Stimulated activated CD4-positive, alpha-beta T cell treated with anti-CD3 and anti-CD28 coated beads, Interleukin-2, amount 100 ng/mL, for 48 hours (primary cell): Measurements from ENCODE around the gene C2orf42.
"Not testable (repeated sequence)": the region's sequence is repeated elsewhere in the genome, so short reads cannot be mapped to it uniquely, and the experiment has no call there.

Experiments used
- DNase-seq, 2 donors: peaks; one replicate each; pipeline ENCODE4 v3.0.0-alpha.2; 2020

Gene C2orf42

DNA sequence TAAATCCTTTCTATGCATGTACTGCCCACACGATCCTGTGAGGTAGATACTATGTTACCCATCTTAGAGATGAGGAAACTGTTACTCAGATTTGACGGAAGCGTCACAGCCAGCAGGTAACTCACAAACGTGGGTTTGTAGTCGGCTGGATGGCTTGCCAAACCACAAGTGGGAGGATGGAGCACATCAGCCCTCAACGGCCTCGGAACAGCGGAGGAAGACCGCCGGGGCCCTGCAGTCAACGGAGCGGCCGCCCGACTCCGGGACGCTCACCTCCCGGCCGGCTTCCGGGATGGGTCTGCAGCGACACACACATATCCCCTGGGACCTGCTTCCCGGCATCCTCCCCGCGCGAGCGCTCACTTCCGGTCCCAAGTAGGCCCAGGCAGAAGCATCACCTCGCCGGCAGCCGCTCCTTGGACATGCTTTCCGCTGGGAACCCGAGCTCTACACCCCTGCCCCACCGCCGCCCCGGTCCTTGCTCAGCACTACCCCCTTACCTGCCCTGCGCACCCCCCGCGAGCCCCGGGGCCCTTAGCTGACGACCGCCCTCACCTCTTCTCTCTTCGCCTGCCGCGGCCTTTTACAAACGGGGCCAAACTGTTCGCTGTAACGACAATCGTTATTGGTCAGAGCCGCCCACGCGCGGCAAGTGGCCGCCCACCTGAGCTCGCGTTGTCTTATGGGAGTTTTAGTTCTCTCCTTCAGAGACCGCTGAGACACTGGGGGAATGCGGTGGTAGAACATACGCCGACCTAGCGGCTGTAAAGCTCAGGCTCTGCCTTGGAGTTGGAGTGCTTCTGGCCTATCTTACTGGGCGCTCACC lies at the start of gene C2orf42:
C2orf42 (minus strand) TSS at position 602 of the 826 bp plus-strand sequence. CDS start 9,034 bp downstream, outside the sequence.
- peak; percentile 95 to 96 for DNase-seq

DNA sequence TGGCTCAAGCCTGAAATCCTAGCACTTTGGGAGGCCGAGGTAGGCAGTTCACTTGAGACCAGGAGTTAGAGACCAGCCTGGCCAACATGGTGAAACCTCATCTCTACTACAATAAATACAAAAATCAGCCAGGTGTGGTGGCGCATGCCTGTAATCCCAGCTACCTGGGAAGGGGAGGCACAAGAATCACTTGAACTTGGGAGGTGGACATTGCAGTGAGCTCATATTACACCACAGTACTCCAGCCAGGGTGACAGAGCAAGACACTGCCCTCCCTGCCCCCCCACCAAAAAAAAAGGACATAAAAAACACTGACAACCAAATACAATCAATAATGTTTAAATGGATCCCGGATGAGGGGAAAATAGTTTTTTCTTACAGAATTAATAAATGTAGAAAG lies 49.8 kb upstream of the C2orf42 start:
- DNase-seq, result no peak

DNA sequence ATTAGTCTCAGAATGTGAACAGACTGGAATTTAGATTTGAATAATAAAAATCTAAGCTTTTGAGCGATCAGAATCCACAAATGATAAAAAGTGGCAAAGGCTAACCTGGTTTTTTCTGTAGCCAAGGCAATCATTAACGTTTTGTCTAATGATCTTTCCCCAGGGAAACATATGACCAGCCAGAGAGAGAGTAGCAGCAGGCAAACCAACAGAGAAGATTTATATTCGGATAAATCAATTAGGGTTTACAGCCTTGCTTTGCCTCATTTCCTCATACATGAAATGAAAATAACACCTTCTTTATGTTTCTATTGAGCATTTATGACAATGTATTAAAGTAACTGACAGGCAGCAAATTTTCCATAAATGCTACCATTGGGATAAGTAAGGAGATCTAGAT lies 43.1 kb upstream of the C2orf42 start:
- no peak for DNase-seq

DNA sequence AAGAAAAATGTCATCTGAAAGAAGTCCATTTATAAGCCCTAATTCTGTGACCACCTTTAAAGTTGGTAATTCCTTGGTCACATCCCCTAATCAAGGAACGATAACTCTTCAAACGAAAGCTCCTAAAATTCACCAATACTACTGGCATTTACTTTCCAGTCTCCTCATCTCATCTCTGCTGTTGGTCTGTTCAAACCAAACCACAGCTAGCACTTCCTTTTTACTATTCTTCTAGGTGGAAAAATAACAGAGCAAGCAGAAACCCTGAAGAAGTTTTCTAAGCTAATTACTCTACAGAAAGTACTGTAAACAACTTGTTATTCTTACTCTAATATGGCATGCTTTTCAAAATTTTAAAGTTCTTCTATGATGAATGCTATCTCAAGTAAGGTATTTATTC lies 36.0 kb upstream of the C2orf42 start:
- no peak for DNase-seq

DNA sequence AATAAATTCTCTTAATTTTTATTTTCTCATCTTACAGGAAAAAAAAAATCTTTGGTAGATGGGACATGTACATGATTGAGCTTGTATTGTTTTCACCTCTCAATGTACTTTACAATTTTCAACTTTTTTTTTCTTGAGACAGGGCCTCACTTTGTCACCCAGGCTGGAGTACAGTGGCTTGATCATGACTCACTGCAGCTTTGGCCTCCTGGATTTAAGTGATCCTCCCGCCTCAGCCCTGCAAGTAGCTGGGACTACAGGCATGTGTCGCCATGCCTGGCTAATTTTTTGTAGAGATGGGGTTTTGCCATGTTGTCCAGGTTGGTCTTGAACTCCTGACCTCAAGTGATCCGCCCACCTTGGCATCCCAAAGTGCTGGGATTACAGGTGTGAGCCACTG lies 32.5 kb upstream of the C2orf42 start:
- DNase-seq, result not testable (repeated sequence)

DNA sequence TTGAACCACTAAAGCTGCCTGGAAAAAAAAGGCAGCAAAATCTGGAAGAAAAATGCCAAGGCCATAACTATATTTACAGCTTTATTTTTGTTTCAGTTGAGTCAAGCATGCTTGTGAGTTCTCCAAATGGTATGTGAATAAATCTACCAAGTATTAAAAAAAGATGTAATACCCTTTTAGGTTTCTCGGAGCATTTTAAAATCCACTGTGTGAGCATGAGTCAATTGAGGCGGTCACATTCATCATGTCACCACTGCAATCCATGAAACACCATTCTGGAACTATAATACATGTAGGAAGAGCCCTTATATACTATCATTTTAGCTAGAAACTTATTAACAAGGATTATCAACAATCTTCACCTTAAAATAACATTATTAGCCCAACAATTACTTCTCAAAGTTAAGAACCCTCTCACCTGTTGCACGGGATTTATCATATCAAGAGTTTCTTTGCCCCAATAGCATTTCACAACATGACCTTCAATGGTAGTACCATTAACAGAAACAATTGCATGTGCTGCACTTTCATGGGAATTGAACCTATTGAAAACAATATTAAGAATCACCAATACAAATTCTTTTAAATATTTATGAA lies 24.2 kb upstream of the C2orf42 start:
- no peak for DNase-seq

DNA sequence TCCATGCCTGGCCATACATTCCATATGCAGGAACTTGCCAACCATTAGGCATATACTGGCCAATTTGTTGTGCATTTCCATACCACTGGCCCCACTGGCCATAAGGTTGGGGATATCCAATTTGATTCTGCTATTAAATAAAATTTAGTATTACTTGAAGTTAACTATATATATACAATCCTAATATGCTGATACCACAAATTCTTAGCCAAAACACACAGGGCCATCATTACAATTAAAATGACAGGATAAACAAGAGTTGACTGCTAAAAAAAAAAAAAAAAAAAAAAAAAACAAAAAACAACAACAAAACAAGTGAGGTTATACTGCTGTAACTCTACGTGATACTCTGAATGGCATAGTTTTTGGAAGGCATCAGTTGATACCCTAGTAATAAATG lies 23.5 kb upstream of the C2orf42 start:
- no peak for DNase-seq

DNA sequence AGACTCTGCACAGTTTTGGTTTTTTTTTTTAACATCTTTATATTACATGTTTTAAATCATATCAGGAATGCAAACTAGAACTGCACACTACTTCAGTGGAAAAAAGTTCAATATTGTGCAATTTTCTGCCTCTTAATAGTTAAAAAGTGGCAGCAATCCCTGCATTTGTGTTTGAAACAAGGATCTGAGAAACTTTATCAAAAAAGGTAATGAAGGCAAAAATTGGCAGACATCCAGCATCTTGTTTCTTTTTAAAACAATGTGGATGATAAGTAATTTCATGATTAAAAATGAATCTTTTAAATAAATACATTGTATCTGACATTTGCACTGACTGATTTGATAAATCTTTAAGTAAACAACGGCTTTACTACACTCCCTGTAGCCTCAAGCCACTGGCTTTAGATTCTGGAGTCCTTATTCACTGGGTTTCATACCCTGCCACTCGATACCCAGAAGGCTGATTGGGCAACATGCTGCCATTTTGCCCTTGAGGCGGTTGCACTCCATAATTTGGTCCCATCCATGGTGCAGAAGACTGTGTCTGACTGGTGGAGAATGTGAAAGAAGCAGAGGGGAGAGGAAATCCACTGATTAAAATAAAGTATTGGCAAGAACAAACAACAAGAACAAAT lies 21.6 kb upstream of the C2orf42 start:
- no peak for DNase-seq

DNA sequence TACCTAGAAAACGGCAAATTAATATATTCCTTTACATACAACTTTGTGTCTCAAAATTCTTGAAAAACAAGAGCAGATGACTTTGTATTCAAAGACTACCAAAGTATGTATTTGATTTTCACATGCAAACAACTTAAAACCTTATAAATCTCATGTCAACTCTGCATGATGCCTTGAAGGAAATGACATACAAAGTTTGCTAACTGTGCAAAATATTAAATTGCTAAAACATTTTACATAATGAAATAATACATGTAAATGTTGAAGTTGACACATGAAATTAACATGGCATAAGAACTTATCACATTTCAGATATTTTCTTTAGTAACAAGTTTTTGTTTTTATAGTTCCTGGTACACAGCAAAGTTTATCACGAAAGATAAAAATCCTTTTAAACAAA lies 20.8 kb upstream of the C2orf42 start:
- no peak for DNase-seq

DNA sequence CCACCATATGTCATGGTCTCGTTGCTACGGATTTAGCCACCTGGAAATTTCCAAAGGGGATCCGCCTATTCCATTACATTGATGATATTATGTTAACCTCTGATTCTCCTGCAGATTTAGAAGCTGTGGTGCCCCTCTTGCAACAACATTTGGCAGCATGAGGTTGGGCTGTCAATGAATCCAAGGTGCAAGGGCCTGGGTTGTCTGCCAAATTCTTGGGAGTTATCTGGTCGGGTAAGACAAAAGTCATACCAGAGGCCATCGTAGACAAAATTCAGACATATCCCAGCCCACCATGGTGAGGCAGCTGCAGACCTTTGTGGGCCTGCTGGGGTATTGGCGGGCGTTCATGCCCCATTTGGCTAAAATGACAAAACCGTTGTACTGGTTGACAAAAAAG lies 13.6 kb upstream of the C2orf42 start:
- no peak for DNase-seq

DNA sequence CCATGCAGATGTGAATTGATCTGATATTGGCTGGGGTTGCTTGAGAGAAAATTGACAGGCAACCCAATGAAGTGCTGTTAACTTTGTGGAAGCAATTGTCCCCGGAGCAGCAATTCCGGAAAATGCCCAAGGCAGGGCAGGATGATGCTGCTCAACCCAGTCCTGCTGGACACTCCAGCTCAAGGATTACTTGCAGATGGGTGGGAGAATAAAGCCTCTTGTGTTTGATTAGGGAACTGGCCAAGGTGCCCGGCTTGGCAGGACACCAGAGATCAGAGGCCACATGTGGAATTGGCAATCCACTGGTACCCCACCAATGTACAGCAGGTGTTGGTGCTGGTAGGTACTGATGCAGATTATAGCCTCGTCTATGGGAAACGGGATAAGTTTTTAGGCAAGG lies 12.3 kb upstream of the C2orf42 start:
- no peak for DNase-seq

DNA sequence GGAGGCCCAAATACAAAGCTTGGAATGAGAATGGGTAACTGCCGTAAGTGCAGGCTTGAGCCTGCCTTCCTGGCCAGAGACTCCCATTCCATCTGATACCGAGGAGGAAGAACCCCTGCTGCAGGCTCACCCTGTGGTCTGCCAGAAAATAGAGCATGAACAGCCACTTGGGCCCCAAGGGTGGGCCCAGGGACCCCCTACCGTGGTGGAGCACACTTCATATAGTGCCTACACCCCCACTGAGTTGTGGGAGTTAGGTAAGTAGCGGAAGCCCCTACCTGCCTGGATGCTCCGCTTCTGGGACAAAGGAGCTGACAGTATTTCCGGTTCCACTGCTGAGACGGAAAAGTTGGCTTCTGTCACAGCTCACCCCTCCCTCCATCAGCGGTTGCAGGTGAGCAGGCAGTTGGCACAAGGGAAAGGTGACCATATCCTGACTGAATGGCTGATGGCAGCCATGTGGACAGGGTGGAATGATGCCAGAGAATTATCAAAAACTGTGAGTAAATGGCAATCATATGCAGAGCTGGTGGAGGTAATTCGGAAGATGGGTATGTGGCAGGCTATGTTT lies 11.5 kb upstream of the C2orf42 start:
- DNase-seq, result no peak

DNA sequence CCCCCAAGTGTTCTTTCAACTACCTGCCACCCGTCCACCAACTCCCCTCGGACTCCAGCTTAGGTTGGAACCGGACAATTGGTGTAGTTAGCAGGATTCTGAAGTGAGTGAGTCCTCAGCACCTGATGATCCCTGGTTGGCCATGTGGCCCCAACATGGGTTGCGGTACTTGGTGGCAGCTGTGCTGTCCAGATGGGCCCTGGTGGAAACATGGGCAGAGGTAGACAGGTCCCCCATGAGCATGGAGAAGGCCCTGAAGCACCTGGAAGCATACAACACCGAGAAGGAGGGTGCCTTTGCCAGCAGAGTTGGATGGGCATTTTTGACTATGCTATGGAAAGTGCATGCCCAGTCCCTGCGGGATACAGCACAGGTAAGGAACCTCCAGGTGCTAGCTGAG lies 11.0 kb upstream of the C2orf42 start:
- DNase-seq, result no peak

DNA sequence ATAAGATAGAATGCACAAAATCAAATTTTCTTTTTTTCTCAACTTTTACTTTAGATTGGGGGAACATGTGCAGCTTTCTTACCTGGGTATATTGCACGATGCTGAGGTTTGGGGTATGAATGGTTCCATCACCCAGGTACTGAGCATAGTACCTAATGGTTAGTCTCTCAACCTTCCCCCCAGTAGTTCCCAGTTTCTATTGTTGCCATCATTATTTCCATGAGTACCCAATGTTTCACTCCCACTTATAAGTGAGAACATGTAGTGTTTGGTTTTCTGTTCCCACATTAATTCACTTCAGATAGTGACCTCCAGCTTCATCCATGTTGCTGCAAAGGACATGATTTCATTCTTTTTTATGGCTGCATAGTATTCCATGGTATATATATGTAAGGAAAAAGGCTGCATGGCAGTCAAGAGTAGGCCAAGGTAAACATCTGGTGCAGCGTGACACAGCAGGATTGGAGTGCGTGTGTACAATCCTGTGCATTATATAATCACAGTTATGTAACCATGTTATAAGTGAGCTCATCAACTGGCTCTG lies 10.5 kb upstream of the C2orf42 start:
- no peak for DNase-seq

DNA sequence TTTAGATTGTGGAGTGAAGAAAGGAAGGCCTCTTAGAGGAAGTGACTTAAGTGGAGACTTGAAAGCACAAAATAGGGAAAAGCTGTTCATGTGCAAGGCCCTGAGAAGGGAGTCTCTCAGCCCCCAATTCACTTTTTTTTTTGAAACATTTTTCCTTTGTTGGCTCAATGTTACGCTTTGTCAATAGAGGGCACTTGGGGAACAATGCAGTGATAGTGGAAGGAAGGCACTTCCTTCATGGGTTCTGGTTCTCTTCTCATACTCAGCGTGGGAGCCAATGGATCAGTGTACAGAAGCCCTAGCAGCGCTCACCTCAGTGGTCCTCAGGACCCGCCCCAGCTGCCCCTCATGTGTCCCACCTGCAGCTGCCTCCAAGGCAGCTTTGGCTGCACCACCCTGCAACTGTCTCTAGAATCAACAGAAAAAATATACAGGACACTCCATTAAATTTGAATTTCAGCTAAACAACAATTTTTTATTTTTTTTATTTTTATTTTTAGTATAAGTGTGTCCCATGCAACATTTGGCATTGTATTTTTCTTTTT lies 8.6 kb upstream of the C2orf42 start:
- DNase-seq, result no peak

DNA sequence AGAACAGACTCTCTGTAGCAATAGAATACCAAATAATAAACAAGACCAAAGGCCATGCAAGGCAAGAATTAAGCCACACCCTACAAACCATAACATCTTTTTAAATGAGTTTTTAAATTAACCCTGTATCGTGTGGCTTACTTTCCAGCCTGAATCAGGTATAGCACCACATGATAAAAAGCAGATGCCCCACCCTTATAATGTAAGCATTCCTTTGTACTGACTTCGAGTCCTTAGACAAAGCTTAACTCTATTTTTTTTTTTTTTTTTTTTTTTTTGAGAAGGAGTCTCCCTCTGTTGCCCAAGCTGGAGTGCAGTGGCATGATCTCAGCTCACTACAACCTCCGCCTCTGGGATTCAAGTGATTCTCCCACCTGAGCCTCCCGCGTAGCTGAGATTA lies 1.7 kb upstream of the C2orf42 start:
- no peak for DNase-seq

DNA sequence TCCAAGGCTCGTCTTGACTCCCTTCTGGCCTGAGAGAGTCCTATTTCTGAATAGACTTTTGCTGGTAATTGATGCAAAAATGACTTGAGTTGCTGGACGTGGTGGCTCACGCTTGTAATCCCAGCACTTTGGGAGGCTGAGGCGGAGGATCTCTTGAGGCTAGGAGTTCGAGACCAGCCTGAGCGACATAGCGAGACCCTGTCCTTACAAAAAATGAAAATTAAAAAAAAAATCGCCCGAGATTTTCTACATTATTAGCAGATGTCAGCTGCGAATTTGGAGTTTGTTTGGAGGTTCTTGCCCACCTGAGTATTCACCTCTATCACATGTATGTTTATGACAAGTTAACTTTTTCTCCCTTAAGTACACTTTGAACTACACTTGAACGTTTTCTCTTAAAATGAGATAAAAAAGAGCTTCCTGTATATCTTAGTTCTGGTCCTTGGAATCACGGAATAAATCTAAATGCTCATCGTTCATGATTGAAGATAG lies 471 bp upstream of the C2orf42 start:
- no peak for DNase-seq

DNA sequence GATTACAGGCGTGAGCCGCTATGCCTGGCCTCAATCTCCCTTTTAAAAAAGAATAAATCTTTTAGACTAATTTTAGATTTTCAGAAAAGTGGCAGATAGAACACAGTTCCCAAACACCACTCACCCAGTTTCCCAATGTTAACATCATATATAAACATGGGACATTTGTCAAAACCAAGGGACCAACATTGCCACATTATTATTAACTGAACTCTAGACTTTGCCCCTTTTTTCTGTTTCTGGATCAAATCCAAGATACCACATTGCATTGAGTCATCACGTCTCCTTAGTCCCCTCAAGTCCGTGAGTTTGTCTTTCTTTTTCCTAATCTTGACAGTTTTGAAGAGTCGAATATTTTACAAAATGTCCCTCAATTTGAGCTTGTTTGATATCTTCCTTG lies 2.4 kb downstream of the C2orf42 start:
- DNase-seq, result no peak

DNA sequence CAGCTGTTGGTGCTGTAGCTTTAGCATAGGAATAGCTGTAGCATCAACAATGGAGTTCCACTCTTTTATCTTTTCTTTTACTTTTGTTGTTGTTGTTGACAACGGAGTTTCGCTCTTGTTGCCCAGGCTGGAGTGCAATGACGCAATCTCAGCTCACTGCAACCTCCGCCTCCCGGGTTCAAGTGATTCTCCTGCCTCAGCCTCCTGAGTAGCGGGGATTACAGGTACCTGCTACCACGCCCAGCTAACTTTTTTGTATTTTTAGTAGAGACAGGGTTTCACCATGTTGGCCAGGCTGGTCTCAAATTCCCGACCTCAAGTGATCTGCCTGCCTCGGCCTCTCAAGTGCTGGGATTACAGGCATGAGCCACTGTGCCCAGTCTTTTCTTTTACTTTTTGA lies 3.6 kb downstream of the C2orf42 start:
- DNase-seq, result not testable (repeated sequence)

DNA sequence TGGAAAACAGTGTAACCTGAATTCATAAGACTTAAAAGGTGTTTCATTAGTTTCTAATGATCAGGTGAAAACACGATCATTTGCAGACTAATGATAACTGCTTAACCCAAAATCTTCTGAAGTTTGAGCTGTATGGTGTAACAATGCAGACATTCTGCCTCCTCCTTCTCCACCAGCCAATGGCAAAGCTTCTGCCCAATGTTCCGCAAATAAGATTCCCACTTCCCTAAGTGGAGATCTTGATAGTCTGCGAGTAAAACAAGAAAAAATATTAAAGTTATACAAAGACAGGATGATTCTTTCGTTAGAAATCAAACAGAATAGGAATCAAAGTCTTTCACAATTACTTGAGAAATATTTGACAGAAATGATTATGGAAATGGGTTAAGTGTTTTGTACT lies 8.1 kb downstream of the C2orf42 start:
- DNase-seq, result no peak

DNA sequence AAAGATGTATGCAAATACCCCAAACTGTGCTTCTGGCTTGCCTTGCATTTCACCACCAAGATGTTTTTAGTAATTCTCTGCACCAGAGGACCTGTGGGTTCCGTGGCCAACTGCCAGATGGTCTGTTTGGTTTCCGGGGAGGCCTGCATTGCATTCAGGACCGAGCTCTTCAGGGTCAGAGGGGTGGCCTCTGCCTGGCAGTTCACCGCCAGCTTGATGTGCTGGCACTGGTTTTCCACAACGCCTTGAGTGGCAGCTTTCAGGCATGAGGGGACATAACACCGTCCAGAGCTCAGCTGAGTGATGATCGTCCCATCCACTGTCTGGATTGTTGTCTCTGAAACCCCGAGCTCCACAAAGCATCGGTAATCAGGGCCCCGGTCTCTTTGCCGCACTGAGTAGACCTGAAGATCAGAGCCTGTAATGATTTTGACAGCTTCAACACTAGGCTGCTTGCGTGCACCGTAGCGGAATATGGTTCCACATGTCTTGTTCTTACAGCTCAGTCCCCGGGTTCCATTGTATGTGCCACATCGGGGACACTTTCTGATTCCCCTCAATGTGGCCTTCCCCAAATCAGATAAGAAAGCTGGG lies 9.4 kb downstream of the C2orf42 start:
- DNase-seq, result no peak

DNA sequence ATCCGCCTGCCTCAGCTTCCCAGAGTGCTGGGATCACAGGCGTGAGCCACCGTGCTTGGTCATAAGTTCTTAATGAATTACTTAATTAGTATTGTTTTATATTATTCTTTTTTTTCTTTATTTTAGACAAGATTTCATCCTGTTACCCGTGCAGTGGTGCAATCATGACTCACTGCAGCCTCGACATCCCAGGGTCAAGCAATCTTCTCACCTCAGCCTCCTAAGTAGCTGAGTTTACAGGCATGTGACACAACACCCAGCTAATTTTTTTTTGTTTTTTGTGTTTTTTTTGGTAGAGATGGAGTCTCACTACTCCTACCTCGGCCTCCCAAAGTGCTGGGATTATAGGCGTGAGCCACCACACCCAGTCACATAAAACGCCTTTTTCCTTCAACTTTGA lies 17.3 kb downstream of the C2orf42 start:
- DNase-seq, result no peak
